ENCODE data around the gene PFN3. TPM values are rescaled to one million over a fixed set of nuclear protein-coding genes. Genes with fewer than 3 reads are reported as not detected.
A peak's percentile ranks its signal among the peaks of the same experiment; 100 is the strongest.

Gene PFN3
- total RNA-seq, 5 donors from 2014 or later (not counting 1 experiment from before 2014, with no cell fraction given) = not detected

DNA sequence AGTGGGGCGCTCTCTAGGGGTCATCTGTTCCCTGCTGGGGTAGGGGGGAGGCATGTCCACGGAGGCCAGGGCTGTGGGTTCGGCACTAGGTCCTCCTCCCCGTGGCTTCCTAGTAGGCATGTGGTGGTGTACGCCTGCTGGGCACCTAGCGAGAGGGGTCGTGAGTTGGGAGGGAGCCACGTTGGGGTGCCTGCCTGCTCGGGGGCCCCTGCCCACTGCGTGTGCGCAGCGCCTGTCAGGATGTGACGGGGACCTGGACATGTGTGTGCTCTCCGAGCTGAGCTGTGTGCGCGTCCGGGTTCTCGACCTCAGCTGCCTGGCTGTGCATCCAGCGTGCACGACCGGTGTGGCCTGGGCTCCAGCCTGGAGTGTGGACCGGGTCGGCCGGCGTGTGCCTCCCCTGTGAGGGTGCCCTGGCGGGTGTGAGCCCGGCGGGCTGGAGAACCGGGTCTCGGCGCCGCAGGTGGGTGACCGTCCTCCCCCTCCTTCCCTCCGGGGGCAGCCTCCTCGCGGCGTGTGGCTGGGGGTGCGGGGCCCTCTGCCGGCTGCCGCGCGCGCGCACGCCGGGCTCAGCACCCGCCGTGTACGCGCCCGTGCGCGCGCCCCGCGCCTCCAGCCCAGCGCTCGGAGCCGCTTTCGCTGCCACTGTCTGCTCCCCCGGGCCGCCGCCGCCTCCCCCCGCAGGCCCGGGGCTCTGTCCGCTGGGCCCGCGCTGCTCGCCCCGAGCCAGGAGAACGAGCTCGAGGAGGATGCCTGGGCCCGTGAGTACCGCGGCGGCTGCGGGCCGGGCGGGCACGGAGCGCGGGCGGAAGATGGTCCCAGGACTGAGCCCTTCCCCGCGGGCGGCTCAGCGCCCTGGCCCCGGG, 46.0 kb upstream of the PFN3 start, which contains the start of gene PRR7:
Gene PRR7, plus strand, starts transcription at position 615 of the 866 bp plus-strand sequence. CDS start 8,254 bp downstream, outside the sequence.
- peak; percentile 48 to 90 (median 72) for DNase-seq
- H3K4me3 ChIP-seq (ENCODE audit: control insufficient read depth in 1 of 2, extremely low read depth in 1 of 2, low read length in 1 of 2) = peak within 1 kb of the TSS; percentile 52 to 55
- H3K36me3 ChIP-seq (ENCODE audit: control insufficient read depth in 2 of 2, extremely low read depth in 1 of 2, insufficient read depth in 1 of 2, low read length in 1 of 2) = peaks cover 0 to 19% of the 10 kb centered on the region in 2 donors
- under 1% methylated on average over 84 of the region's 89 CpGs for WGBS (ENCODE audit: insufficient coverage)
- peak within 1 kb of the TSS; percentile 72 to 78 (median 72) for H3K4me3 Mint-ChIP-seq
- H3K9me3 ChIP-seq = no peaks in the 10 kb centered on the region
- no peaks in the 10 kb centered on the region for H3K9me3 Mint-ChIP-seq
- H3K27me3 Mint-ChIP-seq = no peaks in the 10 kb centered on the region
- ChIA-PET POLR2A (interaction anchor here (0.6 to 3.0 kb wide), 6 partner anchors 8 to 405 kb away, joined by 3 to 27 read pairs (median 3); partner anchors contain the start of gene GRK6 (in 1 of the 2)), CTCF (interaction anchor here (0.5 to 5.0 kb wide), 11 partner anchors 9 to 131 kb away, joined by 3 to 24 read pairs (median 15); partner anchors contain the start of gene GRK6 (in 1 of the 2))
- H3K36me3 Mint-ChIP-seq = peaks cover 8% of the 10 kb centered on the region
- peaks cover 0 to 2% of the 10 kb centered on the region in 2 experiments for H3K27me3 ChIP-seq (replicated peaks in 1 of 2; ENCODE audit: control insufficient read depth in 2 of 2, extremely low read depth in 1 of 2, insufficient read depth in 2 of 2, low read length in 1 of 2)
- peak within 1 kb of the TSS; percentile 95 for H3K27ac Mint-ChIP-seq
- peak within 1 kb of the TSS; percentile 87 for H3K27ac ChIP-seq (ENCODE audit: low read length)
- ATAC-seq (replicated peaks in 1 of 4) = peak; percentile 48 to 66 (median 64)
- H3K4me1 ChIP-seq (ENCODE audit: control insufficient read depth in 1 of 2, extremely low read depth in 1 of 2, insufficient read depth in 2 of 2, low read length in 2 of 2) = peaks cover 19 to 74% of the 10 kb centered on the region in 2 experiments
- peaks cover 47 to 58% (median 53%) of the 10 kb centered on the region in 3 donors for H3K4me1 Mint-ChIP-seq

DNA sequence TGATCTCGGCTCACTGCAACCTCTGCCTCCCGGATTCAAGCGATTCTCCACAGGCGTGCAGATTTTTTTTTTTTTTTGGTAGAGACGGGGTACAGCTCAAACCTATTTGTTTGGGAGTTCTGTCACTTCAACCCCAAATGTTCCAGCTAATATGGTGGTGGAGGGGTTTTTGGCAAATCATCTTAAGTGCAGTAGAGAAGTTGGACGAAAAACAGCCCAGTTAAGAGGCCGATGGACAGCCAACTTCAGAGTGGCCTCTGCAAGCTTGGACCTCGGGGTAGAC, 45.4 kb upstream of the PFN3 start:
- POLR2A ChIA-PET = interaction anchor here (0.6 to 3.0 kb wide), 7 partner anchors 9 to 404 kb away, joined by 3 to 27 read pairs (median 5); partner anchors contain the start of gene GRK6 (in 1 of the 2)
- Histone ChIP-seq H3K27ac (ENCODE audit: low read length) (peak overlapping the region; percentile 87), H3K36me3 (ENCODE audit: control insufficient read depth in 2 of 2, extremely low read depth in 1 of 2, insufficient read depth in 1 of 2, low read length in 1 of 2) (peaks cover 0 to 25% of the 10 kb centered on the region in 2 donors), H3K4me3 (ENCODE audit: control insufficient read depth in 1 of 2, extremely low read depth in 1 of 2, low read length in 1 of 2) (peak overlapping the region in 1 of 2 donors; percentile 55), H3K4me1 (ENCODE audit: control insufficient read depth in 1 of 2, extremely low read depth in 1 of 2, insufficient read depth in 2 of 2, low read length in 2 of 2) (peaks cover 19 to 78% of the 10 kb centered on the region in 2 experiments), H3K27me3 (replicated peaks in 1 of 2; ENCODE audit: control insufficient read depth in 2 of 2, extremely low read depth in 1 of 2, insufficient read depth in 2 of 2, low read length in 1 of 2) (peaks cover 0 to 2% of the 10 kb centered on the region in 2 experiments), H3K9me3 (no peaks in the 10 kb centered on the region)
- WGBS (ENCODE audit: insufficient coverage) = 6% methylated on average over 3 of the region's 8 CpGs
- ATAC-seq (replicated peaks in 1 of 4) (peak in 1 of 4 experiments; percentile 2), DNase-seq (peak in 1 of 35 experiments; percentile 60)
- Mint-ChIP-seq H3K4me3 (peak overlapping the region; percentile 72 to 78 (median 72)), H3K36me3 (peaks cover 8% of the 10 kb centered on the region), H3K27me3 (no peaks in the 10 kb centered on the region), H3K27ac (peak overlapping the region; percentile 95), H3K9me3 (no peaks in the 10 kb centered on the region), H3K4me1 (peaks cover 46 to 57% (median 53%) of the 10 kb centered on the region in 3 donors)
- CTCF ChIA-PET = interaction anchor here (0.6 to 5.0 kb wide), 11 partner anchors 10 to 725 kb away, joined by 3 to 24 read pairs (median 6); partner anchors contain the start of gene GRK6 (in 1 of the 2)

DNA sequence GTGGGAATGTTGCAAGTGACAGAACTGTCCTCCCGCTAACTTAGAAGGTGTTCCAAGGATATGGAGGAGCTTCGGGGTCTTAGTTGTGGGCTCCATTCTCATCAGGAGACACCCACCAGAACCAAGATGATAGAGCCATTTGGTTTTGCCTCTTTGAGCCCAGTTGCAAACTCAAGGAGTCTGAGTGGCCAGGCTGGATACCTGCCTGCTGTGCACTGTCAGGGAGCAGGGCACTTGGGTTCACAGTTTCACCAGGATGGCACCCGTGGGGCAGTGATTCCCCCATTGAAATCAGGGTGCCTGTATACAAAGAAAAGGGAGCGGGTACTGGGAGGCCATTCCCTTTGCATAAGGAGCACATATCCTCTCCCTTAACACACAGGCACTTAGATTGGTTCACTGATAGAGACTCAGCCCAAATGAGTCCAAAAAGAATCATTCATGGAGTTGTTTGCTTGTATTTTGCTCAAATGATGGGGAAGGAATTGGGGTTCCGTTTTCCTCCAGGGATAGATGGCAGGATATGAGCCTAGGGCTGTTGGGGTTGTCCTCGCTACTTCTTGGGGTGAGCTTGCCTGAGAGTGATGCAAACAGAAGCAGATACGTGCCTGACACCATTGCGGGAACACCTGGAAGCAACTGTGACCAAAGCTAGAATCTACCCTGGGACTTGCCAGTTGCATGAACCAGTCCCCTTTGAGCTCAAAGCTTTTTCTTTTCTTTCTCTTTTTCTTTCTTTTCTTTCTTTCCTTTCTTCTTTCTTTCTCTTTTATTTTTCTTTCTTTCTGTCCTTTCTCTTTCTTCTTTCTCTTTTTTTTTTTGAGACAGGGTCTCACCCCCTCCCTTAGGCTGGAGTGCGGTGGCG, 44.8 kb upstream of the PFN3 start:
- H3K4me3 Mint-ChIP-seq = peak overlapping the region; percentile 72 to 78 (median 72)
- H3K36me3 Mint-ChIP-seq = peaks cover 9% of the 10 kb centered on the region
- H3K27ac Mint-ChIP-seq = peak overlapping the region; percentile 95
- peaks cover 5 to 30% of the 10 kb centered on the region in 2 donors for H3K36me3 ChIP-seq (ENCODE audit: control insufficient read depth in 2 of 2, extremely low read depth in 1 of 2, insufficient read depth in 1 of 2, low read length in 1 of 2)
- no peaks in the 10 kb centered on the region for H3K27me3 Mint-ChIP-seq
- ATAC-seq (replicated peaks in 1 of 4) (peak in 1 of 4 experiments; percentile 40), DNase-seq (peak in 9 of 35 experiments; percentile 12 to 83 (median 41))
- CTCF ChIA-PET = interaction anchor here (0.6 to 5.0 kb wide), 13 partner anchors 10 to 726 kb away, joined by 3 to 24 read pairs (median 5); partner anchors contain the start of gene GRK6 (in 1 of the 2)
- POLR2A ChIA-PET = interaction anchor here (0.7 to 3.0 kb wide), 7 partner anchors 9 to 55 kb away, joined by 3 to 27 read pairs (median 5); partner anchors contain the start of gene GRK6 (in 1 of the 2)
- H3K4me1 Mint-ChIP-seq = peaks cover 49 to 55% (median 54%) of the 10 kb centered on the region in 3 donors
- H3K27me3 ChIP-seq (replicated peaks in 1 of 2; ENCODE audit: control insufficient read depth in 2 of 2, extremely low read depth in 1 of 2, insufficient read depth in 2 of 2, low read length in 1 of 2) = peaks cover 0 to 2% of the 10 kb centered on the region in 2 experiments
- H3K9me3 ChIP-seq = no peaks in the 10 kb centered on the region
- WGBS (ENCODE audit: insufficient coverage) = 29% methylated on average over 5 of the region's 10 CpGs
- H3K27ac ChIP-seq (ENCODE audit: low read length) = peak overlapping the region; percentile 87
- H3K4me1 ChIP-seq (ENCODE audit: control insufficient read depth in 1 of 2, extremely low read depth in 1 of 2, insufficient read depth in 2 of 2, low read length in 2 of 2) = peaks cover 24 to 81% of the 10 kb centered on the region in 2 experiments
- no peaks in the 10 kb centered on the region for H3K9me3 Mint-ChIP-seq
- H3K4me3 ChIP-seq (ENCODE audit: control insufficient read depth in 1 of 2, extremely low read depth in 1 of 2, low read length in 1 of 2) = no peak overlapping the region

DNA sequence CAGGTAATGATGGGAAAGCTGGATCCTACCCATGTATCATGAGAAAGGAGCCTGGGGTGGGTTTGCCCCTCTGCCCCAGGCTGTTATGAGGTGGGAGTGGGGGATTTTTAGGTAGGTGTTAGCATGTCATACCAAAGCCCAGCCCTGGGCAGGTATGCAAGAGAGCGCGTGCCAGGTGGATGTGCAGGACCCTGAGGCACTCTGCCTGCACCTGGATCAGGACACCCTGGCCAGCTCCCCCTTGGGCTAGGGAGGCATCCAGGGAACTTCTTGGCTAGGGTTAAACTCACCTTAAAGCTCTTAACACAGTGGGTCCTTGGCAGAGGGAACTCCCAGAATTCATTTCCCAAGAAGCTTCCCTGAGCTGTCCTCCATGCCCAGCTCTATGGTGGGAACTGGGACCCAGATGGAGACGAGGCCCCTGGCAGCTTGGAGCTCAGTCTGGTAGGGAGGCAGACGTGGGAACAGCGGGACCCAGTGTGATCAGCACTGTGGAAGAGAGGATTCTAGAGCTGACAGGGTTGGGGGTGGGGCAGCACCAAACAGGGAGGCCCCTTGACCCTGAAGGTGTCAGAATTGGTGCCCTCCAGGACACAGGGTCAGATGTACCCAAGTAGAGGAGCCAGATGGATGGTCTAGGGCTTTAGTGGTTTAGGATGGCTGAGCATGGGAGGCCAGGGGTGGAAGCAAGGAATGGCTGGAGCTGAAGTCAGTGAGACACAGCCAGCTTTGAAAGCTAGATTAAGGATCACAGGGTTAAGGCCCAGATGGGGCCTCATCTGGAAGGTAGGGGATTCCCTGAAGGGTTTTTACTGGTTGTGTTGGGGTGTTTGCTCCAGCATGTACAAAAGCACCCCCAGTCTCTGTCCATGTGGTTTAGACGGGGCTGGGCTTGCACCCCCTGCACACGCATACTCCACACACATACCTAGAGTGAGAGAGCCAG, 43.9 kb upstream of the PFN3 start:
- Mint-ChIP-seq H3K27ac (peak overlapping the region; percentile 95), H3K36me3 (peaks cover 18% of the 10 kb centered on the region), H3K9me3 (no peaks in the 10 kb centered on the region), H3K27me3 (no peaks in the 10 kb centered on the region), H3K4me3 (peak overlapping the region; percentile 39 to 72 (median 45)), H3K4me1 (peaks cover 58 to 63% (median 63%) of the 10 kb centered on the region in 3 donors)
- Histone ChIP-seq H3K27me3 (replicated peaks in 1 of 2; ENCODE audit: control insufficient read depth in 2 of 2, extremely low read depth in 1 of 2, insufficient read depth in 2 of 2, low read length in 1 of 2) (no peaks in the 10 kb centered on the region), H3K4me3 (ENCODE audit: control insufficient read depth in 1 of 2, extremely low read depth in 1 of 2, low read length in 1 of 2) (no peak overlapping the region), H3K4me1 (ENCODE audit: control insufficient read depth in 1 of 2, extremely low read depth in 1 of 2, insufficient read depth in 2 of 2, low read length in 2 of 2) (peaks cover 28 to 82% of the 10 kb centered on the region in 2 experiments), H3K27ac (ENCODE audit: low read length) (peak overlapping the region; percentile 87), H3K9me3 (no peaks in the 10 kb centered on the region), H3K36me3 (ENCODE audit: control insufficient read depth in 2 of 2, extremely low read depth in 1 of 2, insufficient read depth in 1 of 2, low read length in 1 of 2) (peaks cover 12 to 37% of the 10 kb centered on the region in 2 donors)
- peak in 1 of 4 experiments; percentile 37 for ATAC-seq (replicated peaks in 1 of 4)
- DNase-seq = peak in 13 of 35 experiments; percentile 7 to 77 (median 40)
- 82% methylated on average over 5 of the region's 7 CpGs for WGBS (ENCODE audit: insufficient coverage)
- ChIA-PET POLR2A (interaction anchor here (0.5 to 3.0 kb wide), 4 partner anchors 8 to 17 kb away, joined by 3 to 27 read pairs (median 3); no protein-coding TSS in a partner anchor), CTCF (interaction anchor here (0.6 to 5.0 kb wide), 8 partner anchors 13 to 54 kb away, joined by 3 to 24 read pairs (median 10); partner anchors contain the start of gene GRK6 (in 1 of the 2))

All from T-cell (primary cell).